Fibroblast of the conjunctiva (primary cell): ENCODE measurements around the gene C4B.
A peak's percentile ranks its signal among the peaks of the same experiment; 100 is the strongest.
"Not testable (repeated sequence)": the region's sequence is repeated elsewhere in the genome, so short reads cannot be mapped to it uniquely, and the experiment has no call there.

Source experiments
- DNase-seq: peaks from one replicate; pipeline ENCODE4 v3.0.0-alpha.2; 2010; ENCODE audit warnings: low read depth

C4B gene

GRCh38 chr6:32014547-32014946 is at the start of gene C4B:
Gene C4B (plus strand): TSS chr6:32014795. CDS start chr6:32014846, 51 bp downstream.
- not testable (repeated sequence) for DNase-seq

DNA sequence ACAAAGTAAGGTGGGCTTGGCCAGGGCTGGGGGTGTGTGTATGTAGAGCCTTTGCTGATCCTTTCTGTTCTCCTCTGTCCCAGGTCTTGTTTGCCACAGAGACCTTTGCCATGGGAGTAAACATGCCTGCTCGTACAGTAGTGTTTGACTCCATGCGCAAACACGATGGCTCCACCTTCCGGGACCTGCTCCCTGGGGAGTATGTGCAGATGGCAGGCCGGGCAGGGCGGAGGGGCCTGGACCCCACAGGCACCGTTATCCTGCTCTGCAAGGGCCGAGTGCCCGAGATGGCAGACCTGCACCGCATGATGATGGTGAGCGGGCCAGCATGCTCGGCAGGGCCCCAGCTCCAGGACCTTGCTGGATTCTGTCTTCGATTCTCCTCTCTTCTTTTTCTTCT is 48.9 kb upstream of the C4B start:
- no peak for DNase-seq

- DNase-seq, result no peak
These were observed 48.1 kb upstream of the C4B start for GRCh38 chr6:31966506-31966905.

- no peak for DNase-seq
These were observed 47.3 kb upstream of the C4B start for GRCh38 chr6:31966997-31967925.

DNA sequence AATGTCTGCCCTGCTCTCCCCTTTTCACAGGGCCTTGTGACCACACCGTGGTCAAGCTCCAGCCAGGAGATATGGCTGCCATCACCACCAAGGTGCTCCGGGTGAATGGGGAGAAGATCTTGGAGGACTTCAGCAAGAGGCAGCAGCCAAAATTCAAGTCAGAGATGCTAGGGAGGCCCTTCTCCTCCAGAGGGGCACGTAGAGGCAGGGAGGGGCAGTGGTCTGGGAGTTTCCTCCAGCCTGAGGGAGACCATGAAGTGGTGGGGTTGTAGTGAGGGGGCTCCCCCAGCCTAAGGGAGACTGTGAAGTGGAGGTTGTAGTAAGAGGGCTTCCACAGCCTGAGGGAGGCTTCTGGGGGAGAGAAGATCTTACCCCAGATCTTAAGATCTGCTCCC is 46.7 kb upstream of the C4B start:
- no peak for DNase-seq

DNA sequence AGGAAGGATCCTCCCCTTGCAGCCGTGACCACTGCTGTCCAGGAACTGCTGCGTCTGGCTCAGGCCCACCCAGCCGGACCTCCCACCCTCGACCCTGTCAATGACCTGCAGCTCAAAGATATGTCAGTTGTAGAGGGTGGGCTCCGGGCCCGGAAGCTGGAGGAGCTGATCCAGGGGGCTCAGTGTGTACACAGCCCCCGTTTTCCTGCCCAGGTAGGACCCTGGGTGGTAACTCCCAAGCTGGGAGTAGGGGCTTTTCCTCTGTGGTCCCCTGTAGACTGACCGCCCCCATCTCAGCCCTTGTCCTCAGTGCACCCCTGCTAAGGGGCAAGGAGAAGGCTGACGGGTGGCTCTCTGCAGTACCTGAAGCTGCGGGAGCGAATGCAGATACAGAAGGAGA is 46.3 kb upstream of the C4B start:
- DNase-seq, result no peak

DNA sequence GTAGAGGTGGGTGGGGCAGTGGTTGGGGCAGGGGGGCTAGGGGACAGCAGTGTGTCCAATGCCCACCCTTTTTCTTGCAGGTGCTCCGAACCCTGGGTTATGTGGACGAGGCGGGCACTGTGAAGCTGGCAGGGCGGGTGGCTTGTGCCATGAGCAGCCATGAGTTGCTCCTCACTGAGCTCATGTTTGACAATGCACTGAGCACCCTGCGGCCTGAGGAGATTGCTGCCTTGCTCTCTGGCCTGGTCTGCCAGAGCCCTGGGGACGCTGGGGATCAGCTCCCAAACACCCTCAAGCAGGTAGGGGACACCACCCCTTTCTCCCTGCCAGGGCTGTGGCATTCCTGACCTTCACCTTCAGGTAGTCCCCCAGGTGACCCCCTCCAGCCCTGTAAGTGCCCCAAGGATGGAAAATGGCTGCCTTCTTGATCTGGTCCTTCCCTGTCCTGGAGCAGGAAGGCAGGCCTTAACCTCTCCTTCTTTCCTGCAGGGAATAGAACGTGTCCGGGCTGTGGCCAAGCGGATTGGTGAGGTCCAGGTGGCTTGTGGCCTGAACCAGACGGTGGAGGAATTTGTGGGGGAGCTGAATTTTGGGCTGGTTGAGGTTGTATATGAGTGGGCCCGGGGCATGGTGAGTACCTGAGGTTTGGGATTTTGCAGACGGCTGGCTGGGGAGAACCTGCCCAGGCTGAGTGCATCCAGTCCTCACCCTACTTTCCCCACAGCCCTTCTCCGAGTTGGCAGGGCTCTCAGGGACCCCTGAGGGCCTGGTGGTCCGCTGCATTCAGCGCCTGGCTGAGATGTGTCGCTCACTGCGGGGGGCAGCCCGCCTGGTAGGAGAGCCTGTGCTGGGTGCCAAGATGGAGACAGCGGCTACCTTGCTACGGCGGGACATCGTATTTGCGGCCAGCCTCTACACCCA is 45.5 kb upstream of the C4B start:
- DNase-seq, result no peak

- DNase-seq, result no peak
These were observed 44.6 kb upstream of the C4B start for GRCh38 chr6:31969712-31970603.

DNA sequence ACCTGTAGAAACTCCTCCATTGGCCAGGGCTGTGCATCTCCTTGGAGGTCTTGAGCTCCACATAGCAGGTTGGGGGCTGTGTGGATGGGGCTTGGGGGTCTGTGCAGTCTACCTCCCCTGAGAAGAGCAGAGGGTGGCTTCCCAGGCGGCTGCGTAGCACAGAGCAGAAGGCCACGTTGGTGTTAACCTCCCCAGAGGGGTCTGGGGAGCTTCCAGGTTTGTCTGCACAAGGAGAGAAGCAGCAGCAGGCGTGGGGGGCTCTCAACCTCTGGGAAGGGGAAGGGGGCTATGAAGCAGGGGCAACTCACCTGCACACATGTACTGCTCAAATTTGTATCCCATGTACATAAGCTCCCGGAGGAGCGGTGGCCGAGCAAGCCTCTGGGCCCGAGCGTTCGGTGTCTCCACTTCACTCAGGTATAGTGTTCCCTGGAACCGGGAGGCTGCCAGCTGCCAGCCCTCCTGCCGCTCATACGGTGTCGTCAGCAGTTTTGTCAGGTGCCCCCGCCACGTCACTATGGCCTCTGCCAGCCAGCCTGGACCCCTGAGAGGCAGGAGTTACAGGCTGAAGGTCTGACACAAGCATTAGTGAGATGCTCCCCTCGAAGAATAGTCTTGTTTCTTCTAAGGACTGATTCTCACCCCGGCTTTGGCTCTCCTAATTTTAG is 43.9 kb upstream of the C4B start:
- DNase-seq, result no peak

- DNase-seq, result no peak
These were observed 43.2 kb upstream of the C4B start for GRCh38 chr6:31971279-31971992.

- DNase-seq, result peak; percentile 96
These were observed 42.4 kb upstream of the C4B start, which contains the start of gene DXO for GRCh38 chr6:31971993-31972708. Gene DXO (minus strand): TSS chr6:31972138. CDS start chr6:31971675, 463 bp downstream.

GRCh38 chr6:31972709-31973350 is 41.8 kb upstream of the C4B start:
- peak; percentile 31 for DNase-seq

- not testable (repeated sequence) for DNase-seq
These were observed 38.5 kb upstream of the C4B start for GRCh38 chr6:31976065-31976464.

DNA sequence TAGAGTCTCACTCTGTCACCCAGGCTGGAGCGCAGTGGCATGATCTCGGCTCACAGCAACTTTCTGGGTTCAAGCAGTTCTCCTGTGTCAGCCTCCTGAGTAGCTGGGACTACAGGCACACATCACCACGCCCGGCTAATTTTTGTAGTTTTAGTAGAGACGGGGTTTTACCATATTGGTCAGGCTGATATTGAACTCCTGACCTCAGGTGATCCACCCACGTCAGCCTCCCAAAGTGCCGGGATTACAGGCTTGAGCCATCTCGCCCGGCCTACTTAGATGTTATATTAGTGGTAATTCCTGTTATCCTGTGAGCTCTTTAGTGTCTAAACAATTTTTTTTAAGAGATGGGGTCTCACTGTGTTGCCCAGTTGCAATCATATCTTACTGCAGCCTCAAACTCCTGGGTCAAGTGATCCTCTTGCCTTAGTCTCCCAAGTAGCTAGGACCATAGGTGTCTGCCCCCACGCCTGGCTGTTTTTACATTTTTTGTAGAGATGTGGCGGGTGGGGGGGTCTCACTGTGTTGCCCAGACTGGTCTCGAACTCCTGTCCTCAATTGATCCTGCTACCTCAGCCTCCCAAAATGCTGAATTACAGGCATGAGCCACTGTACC is 36.7 kb upstream of the C4B start:
- no peak for DNase-seq

DNA sequence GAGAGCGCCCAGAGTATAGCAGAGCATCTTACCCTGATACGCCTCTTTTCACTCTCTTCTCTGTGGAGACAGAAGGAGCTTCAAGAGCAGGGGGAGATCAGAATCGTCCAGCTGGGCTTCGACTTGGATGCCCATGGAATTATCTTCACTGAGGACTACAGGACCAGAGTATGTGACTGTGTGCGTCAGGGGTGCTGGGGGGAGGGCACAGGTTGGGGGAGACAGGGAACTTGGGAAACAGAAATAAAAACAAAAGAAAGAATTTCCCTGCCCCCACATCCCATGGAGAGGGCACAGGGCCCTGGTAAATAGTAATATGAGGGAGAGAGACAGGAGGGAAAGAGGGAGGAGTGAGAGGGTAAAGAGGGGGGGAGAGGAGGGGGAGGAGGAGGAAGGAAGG is 35.8 kb upstream of the C4B start:
- no peak for DNase-seq

DNA sequence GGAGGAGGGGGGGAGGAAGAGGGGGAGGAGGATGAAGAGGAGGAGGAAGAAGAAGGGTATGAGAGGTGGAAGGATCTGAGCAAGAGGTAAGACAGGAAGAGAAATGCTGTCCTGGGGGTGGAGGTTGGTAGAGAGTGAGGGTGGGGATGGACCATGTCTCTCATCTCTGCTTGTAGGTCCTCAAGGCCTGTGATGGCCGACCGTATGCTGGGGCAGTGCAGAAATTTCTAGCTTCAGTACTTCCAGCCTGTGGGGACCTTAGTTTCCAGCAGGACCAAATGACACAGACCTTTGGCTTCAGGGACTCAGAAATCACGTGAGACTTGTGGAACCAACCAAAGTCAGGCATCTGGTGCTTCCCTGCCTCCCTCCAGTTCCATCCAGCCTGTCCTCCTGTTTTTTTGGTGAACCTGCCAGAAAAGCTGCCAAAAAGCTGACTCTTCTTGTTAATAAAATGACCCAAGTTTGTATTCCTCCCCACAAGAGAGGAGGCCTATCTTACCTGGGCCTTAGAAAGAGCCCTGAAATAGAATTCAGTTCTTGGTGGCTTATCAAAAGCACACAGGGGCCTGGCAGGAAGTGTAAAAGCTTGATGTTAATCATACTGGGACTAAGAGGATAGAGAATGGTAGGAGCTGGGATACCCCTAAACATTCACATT is 35.2 kb upstream of the C4B start:
- no peak for DNase-seq

DNA sequence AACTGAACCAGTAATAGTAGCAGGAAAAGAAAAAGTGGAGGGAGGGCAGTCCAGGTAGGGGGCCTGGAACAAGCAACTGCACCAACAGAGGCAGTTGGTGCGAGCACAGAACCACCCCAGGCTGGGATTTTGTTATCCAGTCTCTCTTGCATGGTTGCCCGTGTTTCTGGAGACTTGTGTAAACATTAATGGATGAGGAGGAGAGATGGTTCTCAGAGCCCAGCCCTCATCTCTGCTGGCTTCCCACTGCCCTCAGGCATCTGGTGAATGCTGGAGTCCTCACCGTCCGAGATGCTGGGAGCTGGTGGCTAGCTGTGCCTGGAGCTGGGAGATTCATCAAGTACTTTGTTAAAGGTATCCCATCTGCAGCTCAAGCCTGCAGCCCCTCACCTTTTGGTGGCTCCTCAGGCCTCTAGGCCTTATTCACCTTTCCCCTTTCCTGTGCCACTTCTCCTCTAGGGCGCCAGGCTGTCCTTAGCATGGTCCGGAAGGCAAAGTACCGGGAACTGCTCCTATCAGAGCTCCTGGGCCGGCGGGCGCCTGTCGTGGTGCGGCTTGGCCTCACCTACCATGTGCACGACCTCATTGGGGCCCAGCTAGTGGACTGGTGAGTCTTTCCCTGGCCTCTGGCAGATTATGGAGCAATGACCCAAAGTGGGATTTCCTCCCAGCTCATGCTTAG is 34.3 kb upstream of the C4B start:
- not testable (repeated sequence) for DNase-seq

GRCh38 chr6:31980998-31981397 is 33.6 kb upstream of the C4B start:
- not testable (repeated sequence) for DNase-seq
